CD4-positive, alpha-beta T cell treated with Interleukin-12 subunit alpha and Interleukin-12 subunit beta, for 1 hour (primary cell): Measurements from ENCODE around the gene BMI1.
"Not testable (repeated sequence)": the region's sequence is repeated elsewhere in the genome, so short reads cannot be mapped to it uniquely, and the experiment has no call there.

Source experiments
- DNase-seq: peaks from one replicate; pipeline ENCODE4 v3.0.0-alpha.2; 2020

The BMI1 gene

DNA sequence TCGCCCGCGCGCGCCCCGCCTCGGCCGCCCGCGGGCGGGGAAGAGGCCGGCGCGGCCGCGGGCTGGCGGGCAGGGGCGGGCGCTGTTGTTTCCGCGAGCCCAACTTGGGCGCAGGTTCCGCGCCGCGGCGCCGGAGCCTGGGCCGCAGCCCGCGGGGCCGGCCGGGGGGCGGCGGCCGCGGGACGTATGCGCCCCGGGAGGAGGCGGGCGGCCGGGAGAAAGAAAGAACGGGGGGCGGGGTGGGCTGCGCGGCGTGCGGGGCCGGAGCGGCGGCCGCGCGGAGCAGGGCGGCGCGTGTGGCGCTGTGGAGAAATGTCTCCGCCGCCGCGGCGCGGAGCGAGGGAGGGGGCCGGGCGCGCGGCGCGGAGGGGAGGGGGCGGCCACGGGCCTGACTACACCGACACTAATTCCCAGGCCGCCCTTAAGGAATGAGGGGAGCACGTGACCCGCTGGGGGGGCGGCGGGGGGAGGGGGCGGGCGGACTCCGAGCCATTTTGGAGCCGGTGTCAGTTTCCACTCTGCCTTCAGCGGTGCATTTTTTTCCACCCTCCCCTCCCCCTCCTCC is at the start of gene BMI1:
Gene BMI1 (plus strand): TSS at position 509 of the 565 bp plus-strand sequence. CDS start 5,351 bp downstream, outside the sequence.
- DNase-seq, result peak; percentile 79

DNA sequence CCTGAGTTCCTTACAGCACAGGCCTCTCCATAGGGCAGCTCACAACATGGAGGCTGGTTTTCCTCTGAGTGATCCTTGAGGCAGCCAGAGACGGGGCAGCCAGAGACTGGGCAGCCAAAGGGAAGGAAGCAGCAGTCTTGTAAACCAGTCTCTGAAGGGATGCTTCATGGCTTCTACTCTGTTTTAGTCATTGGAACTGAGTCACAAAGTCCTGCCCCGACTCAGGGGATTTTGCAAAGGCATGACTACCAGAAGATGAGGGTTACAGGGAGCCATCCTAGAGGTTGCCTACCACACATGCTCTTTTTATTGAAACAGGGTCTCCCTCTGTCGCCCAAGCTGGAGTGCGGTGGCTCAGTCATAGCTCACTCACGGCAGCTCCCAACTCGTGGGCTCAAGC is 49.1 kb upstream of the BMI1 start:
- no peak for DNase-seq

DNA sequence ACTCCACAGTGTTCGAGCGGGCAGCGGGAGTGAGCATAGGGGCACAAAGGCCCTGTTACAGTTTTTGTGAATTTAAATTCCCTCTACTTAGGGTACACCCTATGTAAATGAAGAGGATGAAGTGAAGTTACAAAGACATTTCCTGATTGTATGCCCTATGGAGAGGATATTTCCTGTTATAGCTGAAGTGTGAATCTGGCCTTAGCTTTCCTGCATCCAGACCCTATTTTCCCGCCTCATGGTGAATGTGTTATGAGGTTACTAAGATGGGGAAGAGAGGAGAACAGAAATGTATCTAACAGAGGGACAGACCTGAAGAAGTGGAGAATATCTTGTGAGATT is 42.5 kb upstream of the BMI1 start:
- DNase-seq, result no peak

DNA sequence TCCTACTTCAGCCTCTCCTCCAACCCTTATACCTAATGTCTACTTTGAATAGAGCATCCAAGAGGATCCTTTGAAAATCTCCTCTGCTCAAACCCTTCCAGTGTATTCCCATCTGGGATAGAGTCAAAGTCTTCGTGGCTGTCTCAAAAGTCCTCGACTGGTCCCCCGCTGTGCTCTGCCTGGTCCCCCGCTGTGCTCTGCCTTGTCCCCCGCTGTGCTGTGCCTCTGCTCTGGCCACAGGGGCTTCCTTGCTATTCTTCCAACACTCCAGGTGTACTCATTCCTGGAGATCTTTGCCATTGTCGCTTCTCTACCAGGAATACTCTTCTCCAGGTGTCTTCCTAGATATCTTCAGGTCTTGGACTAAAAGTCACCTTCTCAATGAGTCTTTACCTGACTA is 40.8 kb upstream of the BMI1 start:
- DNase-seq, result no peak

DNA sequence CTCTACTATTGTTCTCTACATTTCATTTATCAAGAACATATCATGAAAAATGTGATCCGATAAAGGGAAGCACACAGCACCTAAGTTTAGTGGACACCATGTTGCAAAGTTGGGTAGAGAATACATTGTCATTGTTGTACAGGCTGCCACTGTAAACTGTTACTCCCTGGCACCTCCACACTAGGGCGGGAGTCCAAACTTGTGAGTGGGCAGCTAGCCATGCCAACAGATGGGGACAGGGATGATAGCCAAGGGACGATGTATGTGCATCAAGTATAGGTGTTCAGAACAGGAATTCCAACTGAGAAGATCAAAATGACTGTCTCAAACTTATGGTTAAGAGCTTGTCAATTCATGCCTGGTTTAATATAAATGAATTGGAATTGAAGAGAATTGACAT is 35.8 kb upstream of the BMI1 start:
- no peak for DNase-seq

DNA sequence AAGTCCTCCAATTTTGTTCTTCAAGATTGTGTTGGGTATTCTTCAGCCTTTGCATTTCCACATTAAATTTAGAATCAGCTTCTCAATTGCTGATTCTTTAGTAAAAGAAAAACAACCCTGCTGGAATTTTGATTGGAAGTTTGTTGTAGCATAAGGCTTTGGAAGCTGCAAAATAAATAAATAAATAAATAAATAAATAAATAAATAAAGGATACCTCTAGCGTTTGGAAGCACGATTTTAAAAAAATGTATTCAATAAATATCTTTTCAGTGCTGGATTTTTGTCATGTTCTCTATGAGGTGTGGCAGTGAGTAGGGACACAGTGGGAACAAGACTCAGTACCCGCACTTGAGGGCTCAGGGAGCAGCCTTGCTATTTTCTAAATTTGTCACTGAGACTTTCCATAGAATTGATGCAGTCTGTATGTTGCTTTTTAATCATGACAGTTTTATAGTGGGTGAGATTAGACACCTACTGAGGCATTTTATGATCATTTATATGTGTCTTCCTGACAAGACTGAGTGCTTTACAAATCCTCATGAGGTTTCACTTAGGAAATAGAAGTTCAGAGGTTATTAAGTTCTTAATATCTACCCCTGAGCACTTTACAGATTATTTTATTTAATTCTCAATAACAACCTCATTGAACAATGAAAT is 27.0 kb upstream of the BMI1 start:
- no peak for DNase-seq

DNA sequence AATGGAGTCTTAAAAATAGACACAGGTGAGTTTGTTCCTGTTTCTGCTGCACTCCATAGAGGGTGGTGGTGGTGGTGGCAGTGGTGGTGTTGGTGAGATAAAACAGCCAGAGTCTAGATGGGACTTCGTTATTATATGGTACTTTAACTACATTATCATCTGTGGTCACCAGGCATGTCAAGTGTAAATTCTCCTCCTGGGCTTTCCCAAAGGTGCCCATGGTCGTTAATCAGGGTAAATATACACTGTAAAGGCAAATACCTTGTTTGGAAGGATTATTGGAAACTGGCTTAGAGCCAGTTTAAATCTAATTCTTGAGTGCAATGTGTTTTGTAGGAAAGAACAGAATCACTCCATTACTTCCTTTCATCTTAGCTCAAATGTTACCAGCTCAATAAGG is 26.2 kb upstream of the BMI1 start:
- DNase-seq, result no peak

DNA sequence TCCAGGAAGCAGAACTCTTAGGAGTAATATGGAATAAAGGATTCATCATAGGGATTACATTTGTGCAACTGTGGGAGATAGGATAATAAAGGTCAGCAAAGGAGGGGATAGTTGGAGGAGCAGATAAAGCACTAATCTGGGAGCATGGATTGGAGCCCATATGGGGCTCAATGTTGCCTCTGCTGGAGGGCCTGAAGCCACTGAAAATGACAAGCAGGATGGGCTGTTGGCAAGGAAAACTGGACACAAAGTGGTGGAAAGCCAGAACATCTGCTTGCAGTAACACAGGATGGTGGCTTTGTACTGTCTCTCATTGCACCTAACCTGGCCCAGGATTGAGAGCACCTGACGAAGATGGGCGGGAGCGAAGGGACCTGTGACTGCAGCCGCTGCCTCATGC is 19.7 kb upstream of the BMI1 start:
- DNase-seq, result no peak

DNA sequence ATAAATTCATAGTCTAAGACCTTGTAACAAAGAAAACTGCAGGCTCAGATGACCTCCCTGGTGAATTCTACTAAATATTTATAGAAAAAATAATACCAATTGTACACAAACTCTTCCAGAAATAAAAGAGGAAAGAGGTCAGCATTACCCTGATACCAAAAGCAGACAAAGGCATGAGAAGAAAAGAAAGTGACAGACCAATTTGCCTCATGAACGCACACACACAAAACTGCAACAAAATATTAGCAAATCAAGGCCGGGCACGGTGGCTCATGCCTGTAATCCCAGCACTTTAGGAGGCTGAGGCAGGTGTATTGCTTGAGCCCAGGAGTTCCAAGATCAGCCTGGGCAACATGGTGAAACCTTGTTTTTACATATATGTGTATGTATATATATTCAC is 17.4 kb upstream of the BMI1 start:
- DNase-seq, result no peak

DNA sequence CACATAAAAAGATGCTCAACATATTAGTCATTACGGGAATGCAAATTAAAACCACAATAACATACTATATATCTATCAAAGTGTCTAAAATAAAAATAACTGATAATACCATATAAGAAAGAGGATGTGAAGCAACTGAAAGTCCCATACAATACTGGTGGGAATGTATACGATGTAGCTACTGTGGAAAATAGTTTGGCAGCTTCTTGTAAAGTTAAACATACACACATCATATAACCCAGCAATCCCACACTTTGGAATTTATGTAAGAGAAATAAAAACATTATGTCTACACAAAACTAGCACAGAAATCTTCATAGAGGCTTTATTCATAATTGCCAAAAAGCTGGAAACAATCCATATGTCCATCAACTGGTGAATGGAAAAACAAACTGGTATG is 15.2 kb upstream of the BMI1 start:
- no peak for DNase-seq

DNA sequence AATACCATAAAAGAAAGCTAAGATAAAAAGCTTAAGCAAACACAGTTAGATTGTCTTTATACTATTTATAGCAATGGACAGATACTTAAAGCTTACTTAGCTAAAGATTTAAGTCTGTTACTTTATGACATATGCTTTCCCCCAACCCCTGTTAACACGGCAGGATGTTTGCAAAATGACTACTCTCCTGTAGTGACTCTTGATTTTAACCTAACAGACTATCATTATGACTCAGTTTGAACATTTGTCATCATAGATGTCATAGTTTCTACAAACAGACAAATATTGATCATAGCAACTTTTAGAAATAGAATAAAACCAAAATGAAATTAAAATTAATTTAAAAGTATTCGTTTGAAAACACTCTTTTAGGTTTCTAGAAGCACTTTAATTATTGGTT is 12.5 kb upstream of the BMI1 start:
- no peak for DNase-seq

DNA sequence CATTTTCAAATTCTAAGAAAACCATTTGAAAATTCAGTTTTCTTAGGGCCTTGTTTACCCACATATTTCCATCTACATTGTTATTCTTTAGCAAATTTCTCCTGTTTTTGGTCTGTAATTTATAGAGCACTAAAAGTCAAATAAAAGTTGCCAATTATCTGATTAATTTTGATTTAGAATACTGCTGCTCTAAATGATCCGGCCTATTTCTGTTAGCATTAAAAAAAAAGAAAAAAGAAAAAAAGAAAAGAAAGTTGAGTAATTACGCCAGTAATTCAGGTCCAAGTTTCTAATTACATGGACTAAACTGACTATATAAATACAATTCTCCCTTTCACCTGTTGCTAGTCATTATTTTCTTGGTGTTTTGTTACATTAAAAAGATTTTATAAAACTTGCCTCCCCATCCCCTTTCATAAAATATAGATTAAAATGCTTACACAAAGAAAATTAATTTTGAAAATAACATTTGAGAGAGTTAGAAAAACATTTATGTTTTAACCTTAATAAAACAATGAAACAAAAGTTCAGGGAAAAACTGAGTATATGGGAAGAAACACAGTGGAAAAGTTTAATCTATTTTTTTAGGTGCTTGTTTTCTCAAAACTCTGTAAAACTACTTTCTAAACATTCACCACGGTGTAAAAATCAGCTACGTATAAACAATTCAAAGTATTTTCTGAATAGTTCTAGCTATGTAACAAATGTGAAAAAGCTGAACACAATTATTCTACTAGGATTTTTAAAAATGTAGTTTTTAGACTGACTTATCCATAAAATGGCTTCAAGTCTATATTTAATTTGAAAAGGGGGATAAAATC is 11.5 kb upstream of the BMI1 start:
- no peak for DNase-seq

DNA sequence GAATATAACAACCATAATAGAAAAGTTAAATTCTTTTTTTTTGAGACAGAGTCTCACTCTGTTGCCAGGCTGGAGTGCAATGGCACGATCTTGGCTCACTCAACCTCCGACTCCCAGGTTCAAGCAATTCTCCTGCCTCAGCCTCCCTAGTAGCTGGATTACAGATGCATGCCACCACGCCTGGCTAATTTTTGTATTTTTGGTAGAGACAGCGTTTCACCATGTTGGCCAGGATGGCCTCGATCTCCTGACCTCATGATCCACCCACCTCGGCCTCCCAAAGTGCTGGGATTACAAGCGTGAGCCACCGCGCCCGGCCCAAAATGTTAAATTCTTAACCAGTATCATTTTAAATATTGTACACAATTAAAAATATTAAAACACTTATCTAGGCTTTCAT is 10.9 kb upstream of the BMI1 start:
- DNase-seq, result not testable (repeated sequence)

DNA sequence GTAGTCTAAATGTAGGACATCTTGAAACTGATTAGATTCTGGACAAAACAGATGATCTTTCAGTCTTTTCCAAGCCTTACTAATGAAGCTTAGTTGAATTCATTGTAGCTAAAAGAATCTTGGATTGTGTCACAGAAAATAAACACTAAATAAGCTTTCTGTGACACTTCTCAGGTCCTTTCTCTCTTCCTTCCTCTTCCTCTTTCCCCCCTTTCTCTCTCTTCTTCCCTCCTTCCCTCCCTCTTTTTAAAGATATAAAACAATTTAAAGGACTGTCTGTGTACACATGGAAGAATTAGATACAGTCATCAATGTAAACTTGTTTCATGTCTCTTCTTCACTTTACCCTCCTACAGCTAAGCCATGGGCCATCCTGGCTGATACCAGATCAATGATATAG is 10.0 kb upstream of the BMI1 start:
- no peak for DNase-seq

DNA sequence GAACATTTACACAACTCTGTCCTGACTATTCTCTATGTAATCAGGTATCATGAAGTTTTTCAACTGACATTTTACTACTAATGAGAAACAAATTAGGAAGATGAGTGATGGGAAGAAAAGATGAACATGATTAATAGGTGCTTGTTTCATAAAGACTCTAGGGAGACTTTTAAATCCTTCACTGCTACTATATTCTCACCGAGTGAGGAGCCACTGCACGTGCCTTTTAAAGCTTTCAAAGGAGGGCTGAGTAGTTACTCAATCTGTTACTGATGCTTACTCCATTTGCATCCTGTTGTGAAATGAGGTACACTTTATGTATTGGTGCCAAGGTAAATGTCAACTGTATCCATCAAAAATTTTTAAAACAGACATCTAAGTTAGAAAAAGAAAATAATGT is 6.0 kb upstream of the BMI1 start:
- no peak for DNase-seq

DNA sequence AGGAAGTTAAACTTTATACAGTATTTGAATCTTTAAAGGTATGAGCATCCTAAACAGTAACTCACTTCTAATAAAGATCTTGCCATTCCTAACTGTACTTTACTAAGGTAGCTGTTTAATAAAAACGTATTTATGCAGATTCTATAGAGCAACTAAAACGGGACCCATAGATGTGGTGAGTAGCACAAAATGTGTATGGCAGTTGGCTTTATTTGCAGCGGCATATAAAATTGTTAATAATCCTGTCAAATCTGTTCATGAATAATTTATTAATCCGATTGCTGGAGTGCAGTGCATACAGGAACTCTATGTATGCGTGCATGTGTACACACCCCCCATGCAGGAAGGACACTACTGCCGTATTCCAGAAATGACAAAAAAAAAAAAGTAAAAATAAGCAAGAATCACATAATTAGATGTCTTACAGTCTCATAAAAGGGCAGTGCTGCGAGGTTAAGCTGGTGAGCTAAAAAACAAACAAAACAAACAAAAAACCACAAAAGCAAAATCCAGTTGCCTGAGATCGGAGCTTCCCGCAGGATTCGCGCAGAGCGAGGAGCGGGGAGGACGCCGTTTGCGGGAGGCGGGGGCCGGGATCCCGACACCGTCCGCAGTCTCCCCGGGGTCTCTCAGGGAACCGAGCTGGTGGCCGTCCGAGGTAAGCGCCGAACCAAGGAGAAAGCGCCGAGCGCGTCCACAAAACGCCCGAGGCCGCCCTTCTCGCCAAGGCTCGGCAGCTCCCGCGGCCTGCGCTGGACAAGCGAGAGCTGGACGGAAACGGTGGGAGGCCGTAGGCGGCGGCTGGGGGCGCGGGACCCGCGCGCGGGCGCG is 5.2 kb upstream of the BMI1 start:
- DNase-seq, result peak; percentile 37

DNA sequence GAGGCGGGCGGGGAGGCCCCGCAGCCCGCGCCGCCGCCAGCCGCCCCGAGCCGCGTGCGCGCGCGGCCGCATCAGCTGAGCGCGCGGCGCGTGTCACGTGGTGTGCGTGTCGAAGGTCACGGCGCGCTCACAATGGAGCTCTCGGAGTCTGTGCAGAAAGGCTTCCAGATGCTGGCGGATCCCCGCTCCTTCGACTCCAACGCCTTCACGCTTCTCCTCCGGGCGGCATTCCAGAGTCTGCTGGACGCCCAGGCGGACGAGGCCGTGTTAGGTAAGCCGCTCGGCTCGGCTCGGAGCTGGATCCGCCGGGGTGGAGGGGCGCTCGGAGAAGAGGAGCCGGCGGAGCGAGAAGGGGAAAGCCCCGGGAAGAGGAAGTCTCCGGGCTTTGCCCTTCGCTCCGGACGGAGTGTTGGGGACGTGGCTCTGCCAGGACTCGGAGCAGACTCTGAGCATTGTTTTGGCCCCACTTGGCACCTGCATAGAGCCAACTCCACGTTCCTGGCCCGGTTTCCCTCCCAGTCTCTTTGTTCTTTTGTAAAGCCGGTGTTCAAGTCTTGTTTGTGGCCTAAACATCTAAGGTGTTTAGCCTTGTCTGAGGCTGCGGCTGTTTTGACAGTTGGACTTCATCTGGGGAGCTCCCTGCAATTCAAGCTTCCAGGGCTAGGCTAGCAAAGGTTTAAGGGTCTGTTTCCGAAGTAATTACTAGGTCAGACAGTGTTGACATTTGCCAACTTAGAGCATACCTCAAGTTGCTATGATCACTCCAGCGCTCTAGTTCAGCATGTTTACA is 4.4 kb upstream of the BMI1 start, which contains the start of gene COMMD3:
Gene COMMD3 (plus strand): TSS at position 103 of the 790 bp plus-strand sequence. CDS start 30 bp downstream, at position 133.
- peak; percentile 81 for DNase-seq

DNA sequence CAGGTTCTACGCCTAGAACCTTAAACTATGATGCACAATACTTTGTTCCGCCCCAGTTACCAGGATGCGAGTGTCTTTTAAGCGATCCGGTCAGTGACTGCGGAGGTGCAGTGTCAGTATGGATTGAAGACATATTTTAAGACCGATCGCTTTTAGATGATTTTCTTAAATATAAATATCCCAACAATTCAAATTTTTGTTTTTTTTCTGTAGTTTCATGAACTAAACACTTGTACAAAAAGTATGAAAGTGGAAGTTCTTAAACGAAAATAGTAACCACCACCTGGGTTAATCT is 3.9 kb upstream of the BMI1 start:
- peak; percentile 38 for DNase-seq

DNA sequence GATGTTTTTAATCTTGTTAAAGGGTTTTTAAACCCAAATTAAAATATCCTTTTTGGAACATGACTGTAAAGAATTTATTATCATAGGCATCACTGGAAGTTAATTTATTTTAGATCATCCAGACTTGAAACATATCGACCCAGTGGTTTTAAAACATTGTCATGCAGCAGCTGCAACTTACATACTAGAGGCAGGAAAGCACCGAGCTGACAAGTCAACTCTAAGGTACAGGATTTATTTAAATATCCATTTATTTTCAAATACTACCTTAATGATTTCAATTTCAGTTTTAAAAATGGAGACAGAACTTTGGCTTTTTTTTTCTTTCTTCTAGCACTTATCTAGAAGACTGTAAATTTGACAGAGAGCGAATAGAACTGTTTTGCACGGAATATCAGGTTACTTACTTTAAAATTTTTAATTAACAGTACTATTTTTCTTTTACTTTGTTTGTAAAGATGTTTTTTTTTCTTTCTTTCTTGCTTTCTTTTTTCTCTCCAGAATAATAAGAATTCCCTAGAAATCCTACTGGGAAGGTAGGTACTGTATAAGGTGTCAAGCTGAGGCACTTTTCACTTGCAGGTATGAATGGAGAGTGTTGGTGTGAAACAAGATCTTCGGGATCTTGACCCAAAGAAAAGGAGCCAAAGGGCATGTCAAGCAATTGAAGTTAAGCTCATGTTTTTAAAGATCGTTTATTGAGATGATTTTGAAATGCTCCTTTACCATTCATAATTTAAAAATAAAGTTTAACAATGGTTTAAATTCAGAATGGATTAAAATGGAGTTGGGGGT is 2.9 kb upstream of the BMI1 start:
- no peak for DNase-seq

DNA sequence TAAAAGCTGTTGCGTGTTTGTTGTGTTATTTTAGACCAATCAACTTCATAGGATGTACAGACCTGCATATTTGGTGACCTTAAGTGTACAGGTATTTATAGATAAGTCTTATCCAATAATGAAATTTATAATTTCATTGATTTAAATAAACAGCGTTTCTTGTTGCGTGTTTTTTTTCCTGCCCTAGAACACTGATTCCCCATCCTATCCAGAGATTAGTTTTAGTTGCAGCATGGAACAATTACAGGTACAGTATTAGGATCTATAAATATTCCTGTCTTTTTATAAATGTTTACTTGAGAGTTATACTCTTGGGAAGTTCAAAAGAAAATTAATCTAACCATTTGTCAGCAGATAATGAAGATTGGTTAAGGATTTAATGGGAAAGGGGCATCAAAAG is 2.1 kb upstream of the BMI1 start:
- no peak for DNase-seq

DNA sequence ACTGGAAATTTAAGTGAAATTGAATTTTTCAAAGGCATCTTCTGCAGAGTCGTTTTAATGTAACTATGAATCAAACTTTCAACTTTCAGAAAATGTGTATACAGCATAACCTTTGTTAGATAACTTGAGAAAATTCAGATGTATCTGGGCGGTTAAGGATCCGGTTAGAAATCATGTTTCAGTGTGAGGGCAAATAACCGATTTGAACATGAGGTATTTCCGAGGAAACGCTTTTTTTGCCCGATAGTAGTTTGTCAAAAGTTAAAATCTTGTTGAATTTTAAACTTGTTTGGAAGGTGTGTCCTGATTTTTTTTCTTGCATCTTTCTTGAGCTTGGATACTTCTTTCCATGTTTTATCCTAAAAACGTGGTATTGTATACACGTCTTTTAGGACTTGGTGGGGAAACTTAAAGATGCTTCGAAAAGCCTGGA is 1.3 kb upstream of the BMI1 start:
- no peak for DNase-seq
